Dermis blood vessel endothelial cell (primary cell): Measurements from ENCODE around the gene CD300LB. TPM values are rescaled to one million over a fixed set of nuclear protein-coding genes. Genes with fewer than 3 reads are reported as not detected.
"Not testable (repeated sequence)": the region's sequence is repeated elsewhere in the genome, so short reads cannot be mapped to it uniquely, and the experiment has no call there.

Experiments
- DNase-seq: peaks from one replicate; pipeline ENCODE4 v3.0.0; 2010
- total RNA-seq: library from RNA; depleted of rRNA; stranded (reverse); fragments of >200 nt; gene quantifications from 2 replicates; pipeline ENCODE4 v1.2.3, GENCODE V29; 2014

CD300LB gene
- not detected in 2 replicates for total RNA-seq

DNA sequence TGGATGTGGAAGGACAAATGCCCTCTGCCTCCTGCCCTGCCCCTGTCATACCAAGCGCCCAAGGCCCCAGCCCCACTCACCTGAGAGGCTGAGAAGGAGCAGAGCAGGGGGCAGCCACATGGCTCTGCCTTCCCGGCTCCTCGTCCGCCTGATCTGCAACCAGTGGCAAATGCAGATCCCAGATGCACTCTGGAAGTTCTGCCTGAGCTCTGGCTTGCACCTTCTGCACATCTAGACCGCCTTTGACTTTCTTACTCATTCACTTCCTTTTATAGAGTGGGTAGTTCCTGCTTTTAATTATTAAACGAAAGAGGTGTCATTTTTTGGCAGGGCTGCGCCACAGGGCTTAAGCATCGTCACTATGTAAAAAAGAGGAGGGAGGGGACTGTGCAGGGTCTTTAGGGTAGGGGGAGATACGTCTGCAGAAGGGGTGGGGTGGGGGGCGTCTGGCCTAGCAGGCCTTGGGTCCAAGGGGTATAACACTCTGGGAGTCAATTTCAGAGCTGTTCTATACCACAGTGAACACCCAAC is at the start of gene CD300LB:
Gene CD300LB (minus strand): TSS at position 245 of the 531 bp plus-strand sequence. CDS start 125 bp downstream, at position 120.
- DNase-seq, result no peak

DNA sequence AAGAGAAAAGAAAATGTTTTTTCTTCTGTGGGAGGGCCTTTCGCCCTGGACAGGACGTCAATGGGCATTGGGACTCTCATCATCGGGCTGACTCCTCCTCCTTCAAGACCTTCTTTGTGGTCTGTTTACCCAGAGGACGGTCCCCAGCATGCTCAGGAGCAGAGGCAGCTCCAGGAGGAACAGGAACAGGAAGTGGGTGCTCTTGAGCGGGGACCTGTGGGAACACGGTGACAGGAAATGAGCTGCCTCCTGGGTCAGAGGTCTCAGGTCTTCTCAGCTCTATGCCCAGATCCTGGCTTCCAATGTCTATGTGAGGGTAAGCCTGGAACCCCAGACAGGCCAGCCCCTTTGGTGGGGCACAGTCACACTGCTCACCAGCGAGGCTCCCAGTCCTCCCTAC is 48.6 kb upstream of the CD300LB start:
- no peak for DNase-seq

DNA sequence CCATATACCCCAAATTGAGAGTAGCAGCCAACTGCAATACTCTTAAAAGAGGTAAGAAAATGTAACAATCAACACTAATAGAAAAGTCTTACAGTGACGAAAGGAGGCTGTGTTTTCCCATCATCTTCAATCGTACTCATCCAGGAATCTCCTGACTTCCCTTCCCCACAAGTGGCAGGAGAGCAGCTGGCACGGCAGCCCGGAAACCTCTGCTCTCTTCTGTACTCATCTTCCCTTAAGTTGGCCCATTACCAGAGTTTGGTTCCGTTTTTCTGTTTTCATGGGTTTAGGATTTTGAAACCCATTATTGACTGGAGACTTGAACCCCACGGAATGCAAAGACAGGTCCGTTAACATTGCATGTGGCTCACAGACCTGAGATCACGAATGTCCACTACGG is 47.7 kb upstream of the CD300LB start:
- no peak for DNase-seq

DNA sequence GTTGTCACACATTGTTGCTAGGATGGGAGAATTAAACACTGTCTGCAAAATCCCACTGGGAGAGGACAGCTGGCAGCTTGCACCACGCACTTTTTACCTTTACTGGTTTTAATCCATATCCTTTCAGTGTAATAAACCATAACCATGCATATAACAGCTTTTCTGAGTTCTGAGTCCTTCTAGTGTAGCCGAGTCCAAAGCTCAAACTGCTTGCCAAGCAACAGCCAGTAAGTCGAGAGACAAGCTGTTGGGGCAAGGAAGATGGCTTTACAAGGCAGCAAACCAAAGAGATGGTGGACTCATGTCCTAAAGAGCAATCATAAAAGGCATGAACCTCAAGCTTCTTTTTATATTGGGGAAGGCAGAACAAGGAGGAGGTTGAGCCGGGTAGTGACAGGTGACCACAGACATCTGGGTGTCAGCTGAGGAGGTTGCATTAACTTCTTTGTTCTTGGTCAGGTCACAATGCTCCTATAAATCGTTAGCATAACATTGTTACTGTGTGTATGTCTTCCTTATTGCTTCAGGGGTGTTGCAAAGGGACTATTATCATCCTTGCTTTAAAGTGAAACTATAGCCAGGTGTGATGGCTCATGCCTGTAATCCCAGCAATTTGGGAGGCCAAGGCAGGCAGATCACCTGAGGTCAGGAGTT is 43.3 kb upstream of the CD300LB start:
- DNase-seq, result no peak

DNA sequence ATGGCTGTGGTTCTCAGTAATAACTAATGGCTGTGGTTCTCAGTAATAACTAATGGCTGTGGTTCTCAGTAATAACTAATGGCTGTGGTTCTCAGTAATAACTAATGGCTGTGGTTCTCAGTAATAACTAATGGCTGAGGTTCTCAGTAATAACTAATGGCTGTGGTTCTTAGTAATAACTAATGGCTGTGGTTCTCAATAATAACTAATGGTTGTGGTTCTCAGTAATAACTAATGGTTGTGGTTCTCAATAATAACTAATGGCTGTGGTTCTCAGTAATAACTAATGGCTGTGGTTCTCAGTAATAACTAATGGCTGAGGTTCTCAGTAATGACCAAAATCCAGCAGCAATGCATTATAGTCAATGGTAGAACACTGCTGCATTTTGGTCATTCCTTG is 42.4 kb upstream of the CD300LB start:
- DNase-seq, result not testable (repeated sequence)

DNA sequence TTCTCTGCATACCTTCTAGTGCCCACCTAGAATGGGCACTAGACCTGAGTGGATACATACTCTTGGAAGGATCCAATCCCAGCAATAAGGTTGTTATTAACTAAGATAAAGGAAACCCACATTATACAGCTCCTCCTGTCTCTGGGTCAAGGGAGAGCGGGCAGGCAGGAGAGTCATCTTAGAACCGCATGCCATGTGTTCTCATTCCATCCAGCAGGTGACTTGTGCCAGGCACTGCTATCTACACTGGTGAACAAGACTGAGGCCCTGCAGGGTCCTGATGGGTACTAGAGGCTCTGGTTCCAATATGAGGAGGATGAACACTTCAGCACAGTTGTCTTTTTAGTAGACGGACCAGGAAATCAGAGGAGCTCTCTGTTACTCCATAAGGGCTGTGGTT is 41.9 kb upstream of the CD300LB start:
- DNase-seq, result no peak

DNA sequence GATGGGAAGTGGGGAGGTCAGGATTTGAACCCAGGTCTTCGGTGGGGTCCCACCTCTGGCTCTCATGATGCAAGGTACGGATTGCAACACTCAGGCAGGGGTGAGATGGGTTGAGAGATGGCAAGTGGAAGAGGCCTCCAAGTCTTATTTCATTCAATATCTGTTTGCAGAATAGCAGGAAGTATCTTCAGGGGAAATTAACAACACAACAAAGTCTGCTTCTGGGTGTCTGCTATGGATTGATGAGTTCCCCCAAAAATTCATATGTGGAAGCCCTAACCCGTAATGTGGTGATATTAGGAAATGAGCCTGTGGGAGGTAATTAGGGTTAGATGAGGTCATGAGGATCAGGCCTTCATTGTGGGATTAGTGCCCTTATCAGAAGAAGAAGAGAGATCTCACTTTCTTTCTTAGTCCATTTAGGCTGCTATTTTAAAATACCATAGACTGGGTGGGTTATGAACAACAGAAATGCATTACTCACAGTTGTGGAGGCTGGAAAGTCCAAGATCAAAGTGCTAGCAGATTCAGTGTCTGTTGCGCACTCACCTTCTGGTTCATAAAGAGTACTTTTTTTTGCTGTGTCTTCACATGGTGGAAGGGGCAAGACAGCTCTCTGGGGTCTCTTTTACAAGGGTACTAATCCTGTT is 40.5 kb upstream of the CD300LB start:
- no peak for DNase-seq

DNA sequence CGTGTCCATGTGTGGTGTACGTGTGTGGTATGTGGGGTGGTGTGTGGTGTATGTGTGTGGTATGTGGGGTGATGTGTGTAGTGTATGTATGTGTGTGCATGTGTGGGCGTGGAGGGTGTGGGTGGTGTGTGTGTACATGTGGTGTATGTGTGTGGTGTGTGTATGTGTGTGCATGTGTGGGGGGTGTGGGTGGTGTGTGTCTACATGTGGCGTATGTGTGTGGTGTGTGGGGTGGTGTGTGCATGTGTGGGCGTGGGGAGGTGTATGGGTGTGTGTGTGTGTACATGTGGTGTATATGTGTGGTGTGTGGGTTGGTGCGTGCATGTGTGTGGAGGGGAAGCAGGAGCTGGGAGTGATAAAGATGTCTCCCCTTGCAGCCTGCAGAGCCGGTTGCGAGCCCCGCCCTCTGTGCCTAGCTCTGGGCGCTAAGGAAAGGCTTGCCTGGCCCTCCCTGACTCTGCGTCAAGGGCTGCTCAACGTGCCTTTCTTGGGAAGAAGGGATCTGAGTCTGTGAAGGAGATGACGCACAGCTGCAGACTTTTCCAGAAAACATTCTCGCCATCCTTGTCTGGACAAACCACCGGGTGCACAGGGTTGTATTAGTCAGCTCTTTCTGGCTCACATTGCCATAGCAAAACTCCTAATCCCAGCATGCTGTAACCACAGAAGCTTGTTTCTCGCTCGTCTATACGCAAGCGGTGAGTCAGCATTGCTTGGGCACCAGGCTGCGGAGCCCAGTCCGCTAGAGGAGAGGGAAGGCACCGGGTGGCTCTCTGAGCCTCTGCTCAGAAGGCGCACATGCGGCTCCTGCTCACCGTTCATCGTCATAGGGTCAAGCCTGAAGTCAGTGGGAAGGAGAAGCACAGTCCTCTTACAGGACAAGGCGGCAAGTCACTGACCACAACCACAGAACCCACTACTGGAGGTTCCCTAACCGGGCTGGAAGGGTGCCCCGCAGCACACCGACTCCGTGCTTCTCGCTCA is 38.0 kb upstream of the CD300LB start:
- DNase-seq, result no peak

DNA sequence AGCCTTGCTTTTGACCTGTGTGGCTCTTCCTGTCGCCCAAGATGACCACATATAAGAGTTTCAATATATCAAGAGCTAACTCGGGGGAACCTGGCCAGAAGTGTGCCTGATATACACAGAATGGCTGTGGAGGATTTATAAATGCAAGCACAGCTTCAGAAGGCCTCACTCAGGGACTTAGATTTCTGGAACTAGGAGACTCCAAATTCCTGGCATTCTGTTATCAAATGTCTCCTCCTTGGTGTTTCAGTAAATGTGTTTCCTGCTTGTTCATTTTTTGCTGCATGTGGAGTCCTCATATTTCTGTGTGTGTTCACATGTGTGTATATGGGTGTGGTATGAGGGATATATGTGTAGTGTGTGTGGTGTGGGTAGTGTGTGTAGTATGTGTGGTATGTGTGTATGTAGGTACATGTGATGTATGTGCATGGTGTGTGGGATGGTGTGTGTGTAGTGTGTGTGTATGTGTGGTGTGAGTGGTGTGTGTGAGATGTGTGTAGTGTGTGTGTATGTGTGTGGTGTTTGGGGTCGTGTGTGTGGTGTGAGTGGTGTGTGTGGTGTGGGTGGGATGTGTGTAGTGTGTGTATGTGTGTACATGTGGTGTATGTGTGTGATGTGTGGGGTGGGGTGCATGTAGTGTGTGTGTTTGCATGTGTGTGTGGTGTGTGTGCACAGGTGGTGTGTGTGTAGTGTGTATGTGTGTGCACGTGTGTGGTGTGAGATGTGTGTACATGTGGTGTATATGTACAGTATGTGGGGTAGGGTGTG is 37.0 kb upstream of the CD300LB start:
- DNase-seq, result no peak

DNA sequence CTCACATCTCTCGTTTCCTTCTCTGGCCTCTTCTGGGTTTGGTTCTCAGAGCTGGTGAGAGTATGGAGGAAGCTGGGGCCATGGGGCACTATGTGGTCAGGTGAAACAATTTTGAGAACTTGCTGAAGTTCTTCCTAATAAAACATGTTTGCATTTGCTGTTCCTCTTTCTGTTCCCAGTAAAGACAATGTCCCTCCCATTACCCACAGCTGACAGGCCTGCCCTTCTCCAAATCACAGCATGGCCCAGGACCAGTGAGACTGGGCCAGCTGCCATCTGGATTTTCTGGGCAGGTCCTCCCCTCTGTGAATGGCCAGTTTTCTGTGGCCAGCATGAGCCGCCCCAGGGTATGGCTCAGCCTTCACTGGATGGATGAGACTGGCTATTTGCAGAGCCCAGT is 36.1 kb upstream of the CD300LB start, which contains the start of gene CD300H:
Gene CD300H (minus strand): TSS at position 113 of the 400 bp plus-strand sequence.
- no peak for DNase-seq

DNA sequence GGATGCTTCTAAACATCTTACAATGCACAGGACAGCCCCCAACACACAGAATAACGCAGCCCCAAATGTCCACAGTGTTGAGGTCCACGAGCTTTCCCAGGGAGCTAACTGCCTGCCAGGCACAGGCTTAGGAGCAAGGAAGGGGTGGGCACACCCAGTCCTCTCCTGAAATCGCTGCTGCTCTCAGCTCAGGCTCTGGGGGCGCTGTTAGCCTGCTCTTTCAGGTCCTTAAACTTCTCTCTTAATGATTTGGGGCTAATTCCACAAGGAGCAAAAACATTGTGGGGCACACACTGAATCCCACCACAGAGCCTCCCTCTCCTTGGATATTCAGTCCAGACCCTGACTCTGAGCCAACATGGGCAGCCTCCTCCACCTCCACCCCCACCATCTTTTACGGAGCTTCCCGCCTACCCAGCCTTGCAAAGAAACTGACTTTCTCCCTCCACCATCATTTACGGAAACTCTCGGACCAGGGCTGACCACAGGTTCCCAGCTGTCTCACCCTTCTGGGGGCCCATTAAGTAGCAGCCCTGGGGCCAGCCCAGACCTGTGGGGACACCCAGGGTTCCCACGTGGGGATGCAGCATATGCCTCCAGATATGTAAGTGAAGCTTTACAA is 35.0 kb upstream of the CD300LB start:
- peak; percentile 42 for DNase-seq

DNA sequence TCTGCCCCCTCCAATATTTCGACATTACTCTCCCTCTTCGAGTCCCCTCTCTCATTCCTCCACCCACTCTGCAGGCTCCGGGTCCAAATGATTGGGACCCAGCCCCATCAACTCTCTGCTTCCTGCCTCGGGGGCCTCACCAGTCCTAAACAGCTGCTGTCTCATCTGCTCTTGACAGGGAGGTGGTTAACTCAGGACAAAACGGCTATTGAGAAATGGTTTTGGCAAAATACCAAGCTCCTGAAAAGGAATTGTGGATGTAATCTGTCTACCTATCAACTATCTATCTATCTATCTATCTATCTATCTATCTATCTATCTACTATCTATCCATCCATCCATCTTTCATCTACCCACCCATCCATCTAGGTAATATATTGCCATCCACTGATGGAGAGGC is 33.9 kb upstream of the CD300LB start:
- DNase-seq, result no peak

DNA sequence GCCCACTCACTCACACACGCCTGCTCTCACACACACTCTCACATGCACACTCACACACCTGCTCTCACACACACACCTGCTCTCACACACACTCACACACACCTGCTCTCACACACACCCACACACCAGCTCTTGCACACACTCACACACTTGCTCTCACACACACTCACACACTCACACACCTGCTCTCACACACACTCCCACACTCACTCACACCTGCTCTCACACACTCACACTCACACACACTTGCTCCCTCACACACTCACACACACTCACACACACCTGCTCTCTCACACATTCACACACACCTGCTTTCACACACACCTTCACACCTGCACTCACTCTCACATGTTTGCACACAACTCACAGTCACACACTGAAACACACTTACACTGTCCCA is 32.1 kb upstream of the CD300LB start:
- DNase-seq, result no peak

DNA sequence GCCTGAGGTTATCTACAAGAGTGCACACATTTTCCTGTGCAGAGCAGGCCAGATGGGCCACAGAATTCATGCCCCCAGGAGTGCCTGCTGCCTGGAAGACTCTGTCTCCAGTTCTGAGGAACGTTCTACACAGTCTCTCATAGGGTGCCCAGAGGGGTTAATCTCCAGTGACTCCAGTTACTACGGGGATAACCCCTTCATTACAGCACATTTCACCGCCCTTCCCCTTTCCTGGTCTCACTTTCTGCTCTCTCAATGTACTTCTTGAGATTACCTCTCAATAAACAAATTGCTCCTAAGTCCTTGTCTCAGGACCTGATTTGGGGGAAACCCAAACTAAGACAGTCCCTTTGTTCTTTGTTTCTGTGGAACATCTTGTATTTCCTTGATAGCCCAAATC is 30.3 kb upstream of the CD300LB start:
- DNase-seq, result no peak

DNA sequence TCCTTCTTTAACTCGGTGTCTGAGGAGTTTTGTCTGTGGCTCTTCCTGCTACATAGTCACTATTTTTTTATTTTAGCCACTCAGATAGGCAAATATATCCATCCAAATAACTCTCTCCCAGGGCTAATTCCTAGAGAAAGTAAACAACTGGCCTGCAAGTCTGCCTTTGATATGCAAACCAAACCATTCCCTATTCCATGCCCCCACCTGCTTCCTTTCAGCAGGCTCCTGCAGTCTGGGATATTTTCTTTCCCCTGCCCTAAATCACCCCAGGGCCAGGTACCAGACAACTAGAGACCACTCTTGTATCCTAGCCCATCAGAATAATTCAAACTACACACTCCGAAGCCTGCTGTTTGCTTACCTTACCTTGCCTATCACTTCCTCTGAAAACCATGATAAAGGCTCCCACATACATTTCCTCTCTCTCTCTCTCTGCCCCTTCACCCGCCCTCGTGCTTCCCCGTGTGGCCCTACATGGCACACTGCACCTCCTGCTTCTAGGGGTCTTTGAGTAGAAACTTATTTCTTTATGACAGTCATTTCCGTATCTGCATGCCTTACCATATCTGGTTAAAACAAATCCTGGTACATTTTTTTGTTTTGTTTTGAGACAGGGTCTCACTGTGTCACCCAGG is 27.7 kb upstream of the CD300LB start:
- no peak for DNase-seq

DNA sequence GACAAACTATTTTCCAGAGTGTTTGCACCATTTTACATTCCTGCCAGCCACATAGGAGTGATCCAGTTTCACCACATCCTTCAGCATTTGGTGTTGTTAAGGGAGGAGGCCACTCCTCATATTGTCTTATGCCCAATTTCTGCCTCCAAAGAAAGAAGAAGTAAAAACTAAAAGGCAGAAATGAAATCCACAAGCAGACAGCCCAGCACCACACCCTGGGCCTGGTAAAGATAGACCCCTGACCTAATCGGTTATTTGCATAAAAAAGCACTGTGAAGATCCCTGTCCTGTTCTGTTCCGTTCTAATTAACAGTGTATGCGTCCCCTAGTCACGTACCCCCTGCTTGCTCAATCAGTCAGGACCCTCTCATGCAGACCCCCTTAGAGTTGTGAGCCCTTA is 27.1 kb upstream of the CD300LB start:
- DNase-seq, result not testable (repeated sequence)

DNA sequence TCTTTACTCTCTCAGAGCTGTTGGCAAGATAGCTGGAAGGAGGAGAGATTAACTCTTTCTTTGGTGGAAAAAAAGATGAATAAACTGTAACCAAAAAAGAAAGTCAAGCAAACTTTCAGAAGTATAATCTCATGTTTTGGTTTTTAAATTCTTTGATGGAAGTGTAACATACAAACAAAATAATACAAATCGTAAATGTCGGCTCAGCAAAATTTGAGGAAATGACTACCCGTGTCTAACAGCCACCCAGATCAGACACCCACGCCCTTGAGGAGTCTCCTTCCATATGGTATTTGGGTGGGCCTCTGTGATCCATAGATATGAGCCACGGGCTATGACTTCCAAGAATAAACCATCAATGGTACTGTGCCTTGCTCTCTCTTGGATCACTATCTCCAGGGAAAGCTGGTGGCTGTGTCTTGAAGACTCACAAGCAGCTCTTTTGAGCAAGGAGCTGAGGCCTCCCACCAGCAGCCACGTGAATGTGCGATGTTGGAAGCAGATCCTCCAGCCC is 24.2 kb upstream of the CD300LB start:
- DNase-seq, result no peak

DNA sequence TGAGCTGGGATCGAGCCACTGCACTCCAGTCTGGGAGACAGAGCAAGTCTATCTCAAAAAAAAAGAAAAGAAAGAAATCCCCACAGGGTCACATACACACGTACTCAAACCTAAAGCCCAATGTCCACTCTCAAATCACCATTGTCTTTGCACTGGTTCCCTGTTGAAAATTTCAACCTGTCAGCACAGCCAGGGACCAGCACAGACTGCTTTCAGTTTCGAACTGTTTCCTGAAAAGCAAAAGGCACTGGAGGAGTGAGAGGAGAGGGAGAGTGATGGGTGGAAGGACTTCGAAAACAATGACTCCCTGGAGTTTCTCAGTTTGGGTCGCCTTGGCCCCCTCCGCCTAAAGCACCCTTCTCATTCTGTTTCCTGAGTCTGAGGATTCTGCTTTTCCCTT is 23.6 kb upstream of the CD300LB start:
- no peak for DNase-seq

DNA sequence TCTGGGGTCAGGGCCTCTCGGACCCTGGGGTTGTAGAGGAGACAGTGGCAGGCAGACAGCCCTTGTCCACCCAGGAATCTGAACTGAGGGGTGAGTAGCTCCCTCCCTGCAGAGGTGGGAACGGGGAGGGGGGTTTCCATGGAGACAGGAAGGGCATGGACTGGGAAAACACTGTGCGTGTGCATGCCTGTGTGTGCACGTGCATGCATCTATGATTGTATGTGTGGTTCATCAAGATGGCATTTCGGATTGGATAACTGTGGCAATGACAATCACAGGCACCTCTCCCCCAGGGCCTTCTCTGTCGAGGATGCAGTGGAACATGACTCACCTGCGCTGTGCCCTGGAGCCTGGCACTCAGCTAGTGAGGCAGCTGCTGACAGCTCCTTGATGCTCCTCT is 20.8 kb upstream of the CD300LB start:
- DNase-seq, result no peak

DNA sequence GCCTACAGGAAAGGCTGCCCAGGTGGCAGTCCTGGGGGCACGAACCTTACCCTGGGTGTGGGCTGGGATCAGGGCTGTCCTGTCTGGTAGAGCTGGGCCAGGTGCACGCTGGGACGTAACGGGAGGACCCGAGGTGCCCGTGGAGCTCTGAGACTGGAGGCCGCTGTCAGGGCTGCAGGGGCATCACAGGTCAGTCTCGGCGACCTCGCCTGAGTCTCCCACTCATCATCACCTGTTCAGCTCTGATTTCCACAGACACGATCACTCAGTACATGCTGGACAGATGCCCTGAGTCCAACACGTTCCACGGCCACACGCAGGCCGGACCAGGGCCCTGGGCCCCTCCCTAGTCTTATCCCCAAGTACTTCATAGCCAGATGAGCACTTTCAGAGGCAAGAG is 19.3 kb upstream of the CD300LB start:
- no peak for DNase-seq

DNA sequence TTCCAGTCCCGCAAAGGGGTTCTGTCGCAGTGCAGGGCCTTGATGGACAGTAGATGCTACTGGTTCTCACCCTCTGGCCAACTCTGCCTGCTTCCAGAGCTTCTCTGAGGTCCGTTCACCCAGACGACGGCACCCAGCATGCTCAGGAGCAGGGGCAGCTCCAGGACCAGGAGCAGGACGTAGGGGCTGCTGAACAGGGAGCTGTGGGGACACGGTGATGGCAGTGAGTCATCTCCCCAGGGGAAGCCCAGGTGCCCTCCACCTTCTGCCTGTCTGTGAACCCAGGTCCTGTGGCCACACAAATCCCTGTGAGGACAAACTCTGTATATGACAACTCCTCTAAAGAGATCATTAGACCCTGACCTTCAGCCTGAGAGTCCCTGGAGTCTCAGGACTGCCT is 18.1 kb upstream of the CD300LB start:
- no peak for DNase-seq
